SU-DHL-6 (cell line): ENCODE measurements around the gene NCAPG2.

Experiments used
- H2AFZ ChIP-seq: fragments of 200-600 bp; sonication (generic); 2 replicates; pipeline ENCODE4 v1.6.1; 2014; ENCODE audit warnings: low read depth, mild to moderate bottlenecking, moderate library complexity, mixed read lengths, antibody characterized with exemption, low read length; ENCODE audit not compliant: severe bottlenecking
- H3F3A ChIP-seq: fragments of 200-600 bp; shearing (Covaris generic); 2 replicates; pipeline ENCODE4 v1.6.0; 2016; ENCODE audit warnings: antibody characterized with exemption, mild to moderate bottlenecking; ENCODE audit not compliant: insufficient read depth
- H3K27ac ChIP-seq: fragments of 200-600 bp; sonication (generic); 2 replicates; pipeline ENCODE4 v1.5.1; 2016; ENCODE audit warnings: low read depth, mild to moderate bottlenecking, low read length, moderate library complexity, mixed read lengths
- H3K27me3 ChIP-seq: fragments of 200-600 bp; sonication (generic), shearing (Covaris generic); 2 replicates; pipeline ENCODE4 v1.6.0; 2014; ENCODE audit warnings: mild to moderate bottlenecking, low read length
- H3K36me3 ChIP-seq: fragments of 200-600 bp; sonication (generic); 2 replicates; pipeline ENCODE4 v1.6.1; 2014; ENCODE audit warnings: mild to moderate bottlenecking, low read length, mixed read lengths
- H3K4me2 ChIP-seq: fragments of 300-600, 200-600 bp; shearing (Covaris generic), sonication (generic); 2 replicates; pipeline ENCODE4 v1.6.0; 2014; ENCODE audit warnings: low read length, low read depth, mild to moderate bottlenecking; ENCODE audit not compliant: poor library complexity, severe bottlenecking
- H3K4me3 ChIP-seq: fragments of 200-600 bp; sonication (generic); 2 replicates; pipeline ENCODE4 v1.5.1; 2014; ENCODE audit warnings: antibody characterized with exemption, low read length, mild to moderate bottlenecking, mixed read lengths; ENCODE audit not compliant: insufficient read depth, poor library complexity, severe bottlenecking
- H3K79me2 ChIP-seq: fragments of 200-600 bp; sonication (generic); 2 replicates; pipeline ENCODE4 v1.6.1; 2014; ENCODE audit warnings: mild to moderate bottlenecking, low read length, moderate library complexity; ENCODE audit not compliant: insufficient read depth
- H3K9ac ChIP-seq: fragments of 200-600 bp; sonication (generic); 2 replicates; pipeline ENCODE4 v1.7.0; 2014; ENCODE audit warnings: mild to moderate bottlenecking, low read length
- H3K9me2 ChIP-seq: fragments of 200-600 bp; sonication (generic); replicated peaks from 2 replicates; pipeline ENCODE4 v1.6.1; 2014; ENCODE audit warnings: low read length; ENCODE audit not compliant: insufficient read depth
- H3K9me3 ChIP-seq: fragments of 200-600 bp; sonication (generic); 2 replicates; pipeline ENCODE4 v1.6.1; 2014; ENCODE audit warnings: low read length, mixed read lengths; ENCODE audit not compliant: insufficient read depth
- H4K20me1 ChIP-seq: fragments of 200-600 bp; sonication (generic); 2 replicates; pipeline ENCODE4 v1.6.1; 2014; ENCODE audit warnings: low read depth, mild to moderate bottlenecking, antibody characterized with exemption, low read length, moderate library complexity, mixed read lengths
- EZH2phosphoT487 ChIP-seq: fragments of 200-600 bp; sonication (generic), shearing (Covaris generic); conservative IDR thresholded peaks from 2 replicates; pipeline ENCODE4 v1.6.1; 2018; ENCODE audit warnings: mild to moderate bottlenecking, antibody characterized with exemption, low read length, moderate library complexity, mixed read lengths
- TF ChIP-seq, protein P1 (sequence below): fragments of 200-600 bp; sonication (generic); IDR thresholded peaks from one replicate; pipeline ENCODE4 v1.5.1; 2017; ENCODE audit warnings: antibody characterized with exemption, mild to moderate bottlenecking, low read length, moderate library complexity; ENCODE audit not compliant: insufficient read depth, poor library complexity, severe bottlenecking

NCAPG2 gene

GRCh38 chr7:158583143-158583542, 121.5 kb downstream of the NCAPG2 start:
- peaks cover 3% of the 10 kb centered on the region; the same call in 1 of the 2 replicates for H3K9me3 ChIP-seq
- no peak for TF ChIP-seq EZH2phosphoT487
- TF ChIP-seq, protein P1, sequence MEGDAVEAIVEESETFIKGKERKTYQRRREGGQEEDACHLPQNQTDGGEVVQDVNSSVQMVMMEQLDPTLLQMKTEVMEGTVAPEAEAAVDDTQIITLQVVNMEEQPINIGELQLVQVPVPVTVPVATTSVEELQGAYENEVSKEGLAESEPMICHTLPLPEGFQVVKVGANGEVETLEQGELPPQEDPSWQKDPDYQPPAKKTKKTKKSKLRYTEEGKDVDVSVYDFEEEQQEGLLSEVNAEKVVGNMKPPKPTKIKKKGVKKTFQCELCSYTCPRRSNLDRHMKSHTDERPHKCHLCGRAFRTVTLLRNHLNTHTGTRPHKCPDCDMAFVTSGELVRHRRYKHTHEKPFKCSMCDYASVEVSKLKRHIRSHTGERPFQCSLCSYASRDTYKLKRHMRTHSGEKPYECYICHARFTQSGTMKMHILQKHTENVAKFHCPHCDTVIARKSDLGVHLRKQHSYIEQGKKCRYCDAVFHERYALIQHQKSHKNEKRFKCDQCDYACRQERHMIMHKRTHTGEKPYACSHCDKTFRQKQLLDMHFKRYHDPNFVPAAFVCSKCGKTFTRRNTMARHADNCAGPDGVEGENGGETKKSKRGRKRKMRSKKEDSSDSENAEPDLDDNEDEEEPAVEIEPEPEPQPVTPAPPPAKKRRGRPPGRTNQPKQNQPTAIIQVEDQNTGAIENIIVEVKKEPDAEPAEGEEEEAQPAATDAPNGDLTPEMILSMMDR, result no peak
- no peaks in the 10 kb centered on the region for H3F3A ChIP-seq
- no peak overlapping the region for H3K9ac ChIP-seq
- H3K36me3 ChIP-seq, result no peaks in the 10 kb centered on the region
- no peak overlapping the region for H2AFZ ChIP-seq
- H4K20me1 ChIP-seq, result no peaks in the 10 kb centered on the region
- no peak overlapping the region for H3K4me2 ChIP-seq
- H3K79me2 ChIP-seq, result no peaks in the 10 kb centered on the region
- H3K4me3 ChIP-seq, result no peak overlapping the region
- H3K27me3 ChIP-seq, result no peaks in the 10 kb centered on the region
- H3K27ac ChIP-seq, result no peak overlapping the region
- no peaks in the 10 kb centered on the region for H3K9me2 ChIP-seq

DNA sequence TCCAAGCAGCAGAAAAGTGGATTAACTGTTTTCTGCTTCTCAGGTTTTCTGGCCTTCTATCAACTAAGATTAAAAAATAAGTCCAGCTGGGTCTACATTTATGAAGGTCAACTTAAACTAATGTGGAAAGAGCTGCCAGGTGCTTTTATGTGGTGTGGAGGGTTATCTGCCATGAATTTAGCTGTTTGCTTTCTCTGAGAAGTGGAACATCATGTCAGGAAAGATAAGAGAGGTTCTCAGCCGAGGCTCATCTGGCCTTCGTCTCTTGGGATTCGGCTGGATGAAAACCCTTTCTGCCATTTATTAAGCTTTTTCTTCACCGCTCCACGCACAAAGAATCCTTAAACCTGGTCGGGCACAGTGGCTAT, 122.5 kb downstream of the NCAPG2 start:
- Histone ChIP-seq H3K4me3 (no peak overlapping the region), H4K20me1 (no peaks in the 10 kb centered on the region), H3K9me3 (peaks cover 3% of the 10 kb centered on the region; the same call in 1 of the 2 replicates), H3F3A (no peaks in the 10 kb centered on the region), H3K27me3 (no peaks in the 10 kb centered on the region), H3K79me2 (no peaks in the 10 kb centered on the region), H3K27ac (no peak overlapping the region), H2AFZ (no peak overlapping the region), H3K9ac (no peak overlapping the region), H3K4me2 (no peak overlapping the region), H3K36me3 (no peaks in the 10 kb centered on the region), H3K9me2 (no peaks in the 10 kb centered on the region)
- TF ChIP-seq, protein P1, result no peak
- TF ChIP-seq EZH2phosphoT487, result no peak

- Histone ChIP-seq H3K4me3 (no peak overlapping the region), H3K9me3 (peaks cover 3% of the 10 kb centered on the region; the same call in 1 of the 2 replicates), H3K27me3 (no peaks in the 10 kb centered on the region), H3K79me2 (no peaks in the 10 kb centered on the region), H4K20me1 (no peaks in the 10 kb centered on the region), H3K36me3 (no peaks in the 10 kb centered on the region), H2AFZ (no peak overlapping the region), H3K9me2 (no peaks in the 10 kb centered on the region), H3K9ac (no peak overlapping the region), H3K4me2 (no peak overlapping the region), H3K27ac (no peak overlapping the region), H3F3A (no peaks in the 10 kb centered on the region)
- TF ChIP-seq EZH2phosphoT487, result no peak
- TF ChIP-seq, protein P1, result no peak
These were observed 123.0 kb downstream of the NCAPG2 start for GRCh38 chr7:158581440-158582088.
